Myocyte (in vitro differentiated cells): Measurements from ENCODE around the gene KLHL30. TPM values are rescaled to one million over a fixed set of nuclear protein-coding genes. Genes with fewer than 3 reads are reported as not detected.
"Not testable (repeated sequence)": the region's sequence is repeated elsewhere in the genome, so short reads cannot be mapped to it uniquely, and the experiment has no call there.

Source experiments
- DNase-seq: peaks from one replicate; pipeline ENCODE4 v3.0.0-alpha.2; 2012; ENCODE audit warnings: low read depth
- total RNA-seq: library from RNA; depleted of rRNA; stranded (reverse); fragments of >200 nt; gene quantifications from 2 replicates; pipeline ENCODE4 v1.2.3, GENCODE V29; 2014

The KLHL30 gene
- total RNA-seq, 1 donor from 2014 or later, result 59.5 TPM

- no peak for DNase-seq
Observed at GRCh38 chr2:238101891-238102841, 36.3 kb upstream of the KLHL30 start.

GRCh38 chr2:238102865-238103264 is 35.6 kb upstream of the KLHL30 start:
- no peak for DNase-seq

DNA sequence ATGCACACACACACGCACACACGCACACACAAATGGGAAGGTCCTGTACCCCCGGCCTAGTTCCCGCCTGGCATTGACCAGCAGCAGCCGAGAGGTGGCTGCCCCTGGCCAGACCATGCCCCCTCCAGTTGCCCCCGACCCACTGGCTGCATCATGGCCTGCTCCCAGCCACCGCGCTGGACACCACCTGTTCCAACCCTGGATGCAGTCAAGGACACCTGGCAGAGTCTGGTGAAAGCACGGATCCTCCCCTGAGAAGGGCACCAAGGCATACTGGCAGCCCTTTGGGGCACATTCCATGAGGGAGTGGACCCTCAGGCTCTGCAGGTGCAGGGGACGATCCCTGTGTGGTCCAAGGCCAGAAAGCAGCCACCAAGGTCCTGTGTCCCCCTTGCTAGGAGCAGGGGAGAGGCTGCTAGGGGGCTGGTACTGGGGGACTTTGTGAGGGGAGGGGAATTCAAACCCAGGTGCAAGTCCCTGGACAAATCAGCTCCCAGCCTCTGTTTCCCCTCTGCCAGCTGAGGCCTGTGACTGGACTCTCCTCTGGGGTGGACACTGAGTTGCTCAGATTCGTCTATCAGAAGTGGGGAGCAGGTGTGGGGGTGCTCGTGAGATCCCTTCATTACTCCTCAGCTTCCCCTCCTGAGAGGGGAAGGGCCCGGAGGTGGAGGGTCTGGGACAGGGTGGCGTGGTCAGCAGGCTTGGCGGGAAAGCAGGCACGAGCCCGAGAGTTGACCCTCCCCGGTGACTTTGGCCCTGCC is 34.8 kb upstream of the KLHL30 start:
- DNase-seq, result no peak

DNA sequence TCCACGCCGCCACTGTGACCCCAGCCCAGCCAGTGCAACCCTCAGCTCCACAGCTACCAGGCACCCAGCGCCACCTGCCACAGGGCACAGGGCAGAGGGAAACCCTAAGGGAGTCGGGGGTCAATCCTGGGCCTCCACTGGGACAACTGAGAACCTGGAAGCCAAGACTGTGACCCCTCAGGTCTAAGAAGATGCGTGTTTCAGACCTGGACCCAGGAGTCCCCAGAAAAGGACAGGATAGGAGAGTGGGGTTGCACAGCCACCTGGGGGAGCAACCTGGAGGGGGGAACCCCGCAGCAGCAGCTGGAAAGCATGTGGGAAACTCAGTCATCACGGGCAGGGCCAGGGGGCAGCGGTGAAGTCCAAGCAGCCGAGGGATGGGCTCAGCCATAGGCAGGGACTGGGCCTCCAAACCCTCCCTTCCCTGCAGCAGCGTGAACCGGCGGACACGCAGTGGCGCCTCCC is 34.2 kb upstream of the KLHL30 start:
- DNase-seq, result no peak

DNA sequence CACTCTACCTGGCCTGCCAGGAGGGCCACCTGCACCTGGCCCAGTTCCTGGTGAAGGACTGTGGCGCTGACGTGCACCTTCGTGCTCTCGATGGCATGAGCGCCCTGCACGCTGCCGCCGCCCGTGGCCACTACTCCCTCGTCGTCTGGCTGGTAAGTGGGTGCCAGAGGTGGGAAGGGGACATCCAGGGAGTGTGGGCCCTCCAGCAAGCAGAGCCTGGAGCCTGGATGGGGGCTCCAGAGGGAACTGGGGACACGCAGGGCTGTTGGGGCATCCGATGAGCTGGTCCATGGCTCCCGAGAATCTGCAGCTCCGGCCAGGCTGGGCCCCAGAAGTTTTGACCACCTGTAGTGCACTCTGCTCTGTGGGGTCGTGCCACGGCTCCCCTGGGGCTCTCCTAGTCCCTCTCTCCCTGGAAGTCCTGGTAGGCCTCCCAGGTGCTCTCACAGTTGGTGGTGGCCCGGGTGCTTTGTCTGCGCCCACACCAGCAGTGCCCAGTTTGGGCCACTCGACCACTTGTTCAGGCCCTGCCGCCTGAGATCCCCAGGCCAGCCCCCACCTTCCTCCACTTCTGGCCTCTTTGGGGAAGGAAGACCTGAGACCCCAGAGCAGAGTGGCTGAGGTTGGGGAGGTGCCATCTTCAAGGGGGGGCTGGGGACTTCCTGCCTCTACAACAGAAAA is 33.6 kb upstream of the KLHL30 start:
- no peak for DNase-seq

GRCh38 chr2:238105506-238106338 is 32.7 kb upstream of the KLHL30 start:
- DNase-seq, result no peak

DNA sequence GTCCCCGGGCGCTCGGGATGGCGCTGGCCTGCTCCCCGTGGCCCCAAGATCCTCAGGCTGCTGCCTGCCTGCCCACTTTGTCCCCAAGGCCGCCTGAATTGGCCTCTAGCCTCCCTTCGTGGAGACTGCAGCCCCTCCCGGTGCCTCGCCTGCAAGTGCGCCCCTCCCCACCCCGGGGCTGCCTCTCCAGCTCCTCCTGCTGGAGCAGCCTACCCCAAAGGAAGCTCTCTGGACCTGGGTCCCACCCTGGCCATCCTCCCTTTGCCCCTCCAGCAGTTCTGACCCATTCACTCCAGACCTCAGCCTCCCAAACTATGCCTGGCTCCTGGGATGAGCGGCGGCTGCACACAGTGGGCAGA is 32.1 kb upstream of the KLHL30 start:
- no peak for DNase-seq

DNA sequence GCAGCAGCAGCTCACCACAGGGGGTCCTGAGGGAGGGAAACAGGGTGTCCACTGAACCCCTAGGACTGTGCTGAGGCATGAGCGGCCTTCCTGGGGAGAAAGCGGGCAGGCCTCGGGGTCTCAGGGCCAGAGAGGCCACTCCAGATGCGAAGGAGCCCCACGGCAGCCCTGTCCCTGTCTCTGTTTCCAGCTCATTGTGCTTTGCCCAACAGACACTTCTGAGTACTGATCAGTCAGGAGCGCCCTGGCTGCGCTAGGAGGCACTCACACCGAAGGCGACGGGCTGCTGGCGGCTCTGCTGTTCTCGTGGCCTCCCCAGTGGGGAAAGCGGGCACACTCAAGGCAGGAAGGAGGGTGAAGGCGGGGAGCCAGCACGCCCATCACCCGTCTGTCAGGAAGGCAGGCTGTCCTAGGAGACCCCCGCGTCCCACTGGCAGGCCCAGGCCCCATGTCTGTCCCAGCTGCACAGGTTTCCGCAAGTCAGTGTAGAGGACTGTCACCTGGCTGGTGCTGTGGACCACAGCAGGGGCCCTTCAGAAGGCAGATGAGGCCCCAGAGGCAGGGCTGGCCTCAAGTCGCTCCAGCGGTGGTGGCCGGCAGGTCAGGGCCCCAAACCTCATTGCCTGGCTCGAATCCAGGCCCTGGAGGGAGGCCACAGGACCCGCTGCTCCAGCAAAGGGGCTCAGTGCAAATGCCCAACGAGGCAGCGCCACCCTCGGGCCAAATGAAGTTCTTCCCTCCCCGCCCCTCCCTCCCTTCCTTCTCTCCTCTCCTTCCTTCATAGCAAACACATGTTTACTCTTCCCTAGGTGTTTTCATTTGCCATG is 31.6 kb upstream of the KLHL30 start:
- no peak for DNase-seq

DNA sequence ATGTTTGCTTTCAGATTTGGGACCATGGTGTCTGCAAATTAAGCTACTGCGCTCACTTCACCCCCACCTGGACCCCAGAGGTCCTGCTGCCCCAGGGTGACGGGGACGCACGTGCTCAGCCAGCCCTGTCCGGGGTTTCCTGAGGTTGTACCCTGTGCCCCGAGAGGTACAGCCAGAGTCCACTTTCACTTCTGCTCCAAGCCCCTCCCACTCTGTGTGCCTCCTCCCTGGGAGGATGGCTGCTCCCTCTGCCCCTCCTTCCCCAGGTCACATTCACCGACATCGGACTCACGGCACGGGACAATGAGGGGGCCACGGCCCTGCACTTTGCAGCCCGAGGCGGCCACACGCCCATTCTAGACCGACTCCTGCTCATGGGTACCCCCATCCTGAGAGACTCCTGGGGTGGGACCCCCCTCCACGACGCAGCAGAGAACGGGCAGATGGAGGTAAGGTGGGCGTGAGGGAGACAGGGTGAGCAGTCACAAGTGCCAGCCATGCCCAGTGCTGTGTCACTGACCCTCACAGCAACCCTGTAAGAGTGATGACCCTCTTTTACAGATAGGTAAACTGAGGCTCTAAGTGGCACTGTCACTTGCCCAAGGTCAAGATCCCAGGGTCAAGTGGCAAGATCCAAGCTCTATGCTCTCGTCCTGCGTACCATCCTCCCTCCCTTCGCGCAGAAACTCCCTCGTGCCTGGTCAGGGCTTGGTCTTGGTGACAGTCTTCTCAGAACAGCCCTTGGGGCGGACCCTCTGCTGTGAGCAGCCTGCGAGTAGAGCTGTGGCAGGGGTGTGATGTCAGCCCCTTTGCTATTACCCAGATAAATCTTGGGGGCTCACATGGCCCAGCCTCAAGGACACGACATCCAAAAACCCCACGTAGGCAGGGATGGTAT is 30.7 kb upstream of the KLHL30 start:
- no peak for DNase-seq

DNA sequence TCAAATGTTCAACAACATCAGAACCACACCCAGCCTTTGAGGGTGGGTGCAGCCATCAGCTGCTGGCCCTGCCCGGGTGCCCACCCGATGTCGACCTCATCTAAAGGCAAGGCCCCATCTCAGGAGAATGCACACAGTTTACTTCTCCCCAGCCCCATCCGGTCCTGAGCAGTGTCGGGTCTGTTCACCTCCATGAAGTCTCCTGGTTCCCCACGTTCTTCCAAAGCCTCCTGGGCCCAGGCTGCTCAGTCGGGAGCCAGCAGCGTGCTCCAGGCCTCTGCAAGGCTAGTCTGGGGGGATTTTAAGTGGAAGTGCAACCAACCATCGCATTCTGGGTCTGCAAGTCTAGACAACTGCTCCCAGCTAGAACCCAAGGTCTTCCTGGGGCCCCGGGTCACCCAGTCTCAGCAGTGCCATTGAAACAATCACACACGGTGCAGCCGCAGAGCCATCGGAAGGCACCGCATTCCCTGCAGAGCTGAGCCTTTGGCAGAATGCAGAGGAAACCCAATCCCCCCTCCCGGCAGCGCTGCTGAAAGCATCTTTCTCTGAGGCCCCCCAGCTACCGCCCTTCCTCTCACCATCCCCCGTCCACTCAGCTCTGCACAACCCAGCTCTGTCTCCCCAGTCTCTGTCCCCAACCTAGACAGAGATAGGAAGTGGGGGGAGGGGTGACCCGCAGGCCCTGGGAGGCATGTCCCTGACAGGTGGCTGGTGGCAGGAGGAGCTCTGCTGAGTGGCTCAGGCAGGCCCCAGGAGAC is 29.9 kb upstream of the KLHL30 start:
- peak; percentile 71 for DNase-seq

DNA sequence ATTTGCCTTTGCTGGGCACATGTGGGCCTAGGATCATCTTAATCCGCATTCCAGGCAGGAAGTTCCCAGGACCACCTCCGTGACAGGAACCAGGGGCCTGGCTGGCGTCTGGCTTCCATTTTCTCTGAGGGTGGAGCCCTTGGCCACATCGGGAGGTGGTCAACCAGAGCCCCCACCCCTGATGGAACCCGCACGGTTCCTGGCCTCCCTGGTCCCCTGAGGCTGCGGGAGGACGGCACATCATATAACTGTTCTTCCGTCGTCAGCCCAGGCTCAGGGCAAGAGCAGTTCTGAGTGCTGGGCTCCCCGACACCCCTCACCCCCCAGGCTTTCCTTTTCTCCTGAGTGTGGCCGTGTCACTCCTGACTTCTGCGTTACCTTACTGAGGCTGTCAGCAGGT is 24.9 kb upstream of the KLHL30 start:
- no peak for DNase-seq

- DNase-seq, result no peak
Observed at GRCh38 chr2:238114331-238114841, 24.1 kb upstream of the KLHL30 start.

- no peak for DNase-seq
Observed at GRCh38 chr2:238114851-238115660, 23.4 kb upstream of the KLHL30 start.

DNA sequence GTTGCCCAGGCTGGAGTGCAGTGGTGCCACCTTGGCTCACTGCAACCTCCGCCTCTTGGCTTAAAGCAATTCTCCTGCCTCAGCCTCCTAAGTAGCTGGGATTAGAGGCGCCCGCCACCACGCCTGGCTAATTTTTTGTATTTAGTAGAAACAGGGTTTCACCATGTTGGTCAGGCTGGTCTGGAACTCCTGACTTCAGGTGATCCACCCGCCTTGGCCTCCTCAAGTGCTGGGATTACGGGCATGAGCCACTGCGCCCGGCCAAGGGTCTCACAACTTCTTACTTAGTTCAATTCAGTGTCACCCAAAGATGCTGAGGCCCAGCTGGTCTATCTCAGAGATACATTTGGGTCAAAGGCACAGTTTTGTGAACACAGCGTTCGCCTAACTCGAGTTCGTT is 22.8 kb upstream of the KLHL30 start:
- DNase-seq, result not testable (repeated sequence)

- DNase-seq, result no peak
Observed at GRCh38 chr2:238116298-238117198, 21.9 kb upstream of the KLHL30 start.
